ENCODE results near the gene AHRR. TPM values are rescaled to one million over a fixed set of nuclear protein-coding genes. Genes with fewer than 3 reads are reported as not detected.

The AHRR gene
- total and polyA plus RNA-seq, 2 of the 4 experiments (the other 2 are of a cell fraction), result 15.6 to 37.1 TPM

GRCh38 chr5:317086-317811 is 4.3 kb upstream of the AHRR start:
- no peak overlapping the region for H2BK5ac ChIP-seq (ENCODE audit: low read depth, low read length, poor library complexity, severe bottlenecking)
- peaks cover 14% of the 10 kb centered on the region for H3K4me1 ChIP-seq (ENCODE audit: control insufficient read depth, insufficient read depth, low read length)
- no peak overlapping the region for H3K56ac ChIP-seq (ENCODE audit: extremely low read depth, insufficient read depth, low read length)
- TF ChIP-seq RFX5 (IDR thresholded peaks at IDR 0.05; ENCODE audit: low read depth, low read length), result no peak
- TF ChIP-seq FOS (IDR thresholded peaks at IDR 0.05; ENCODE audit: low read depth, low read length), result no peak
- peak; percentile 79 for TF ChIP-seq SMC3 (IDR thresholded peaks at IDR 0.05; ENCODE audit: low read depth, low read length)
- TF ChIP-seq RAD21 (IDR thresholded peaks at IDR 0.05; ENCODE audit: low read length), result peak; percentile 95
- peak; percentile 66; the same call in 1 of the 2 replicates for TF ChIP-seq MAZ (IDR thresholded peaks at IDR 0.05; ENCODE audit: borderline replicate concordance, low read depth, low read length)
- no peak for TF ChIP-seq BHLHE40 (IDR thresholded peaks at IDR 0.05; ENCODE audit: low read depth, low read length)
- TF ChIP-seq USF2 (IDR thresholded peaks at IDR 0.05; ENCODE audit: low read depth, low read length), result peak; percentile 51; the same call in 1 of the 2 replicates
- TF ChIP-seq, protein P1, sequence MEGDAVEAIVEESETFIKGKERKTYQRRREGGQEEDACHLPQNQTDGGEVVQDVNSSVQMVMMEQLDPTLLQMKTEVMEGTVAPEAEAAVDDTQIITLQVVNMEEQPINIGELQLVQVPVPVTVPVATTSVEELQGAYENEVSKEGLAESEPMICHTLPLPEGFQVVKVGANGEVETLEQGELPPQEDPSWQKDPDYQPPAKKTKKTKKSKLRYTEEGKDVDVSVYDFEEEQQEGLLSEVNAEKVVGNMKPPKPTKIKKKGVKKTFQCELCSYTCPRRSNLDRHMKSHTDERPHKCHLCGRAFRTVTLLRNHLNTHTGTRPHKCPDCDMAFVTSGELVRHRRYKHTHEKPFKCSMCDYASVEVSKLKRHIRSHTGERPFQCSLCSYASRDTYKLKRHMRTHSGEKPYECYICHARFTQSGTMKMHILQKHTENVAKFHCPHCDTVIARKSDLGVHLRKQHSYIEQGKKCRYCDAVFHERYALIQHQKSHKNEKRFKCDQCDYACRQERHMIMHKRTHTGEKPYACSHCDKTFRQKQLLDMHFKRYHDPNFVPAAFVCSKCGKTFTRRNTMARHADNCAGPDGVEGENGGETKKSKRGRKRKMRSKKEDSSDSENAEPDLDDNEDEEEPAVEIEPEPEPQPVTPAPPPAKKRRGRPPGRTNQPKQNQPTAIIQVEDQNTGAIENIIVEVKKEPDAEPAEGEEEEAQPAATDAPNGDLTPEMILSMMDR (conservative IDR thresholded peaks at IDR 0.05; ENCODE audit: low read depth, low read length), result peak; percentile 89
- no peak overlapping the region for H4K5ac ChIP-seq (ENCODE audit: low read depth, low read length)
- no peak overlapping the region for H3K18ac ChIP-seq (ENCODE audit: low read depth, low read length)
- no peak overlapping the region for H2BK20ac ChIP-seq (ENCODE audit: low read depth, low read length)
- H2BK15ac ChIP-seq (ENCODE audit: low read depth, low read length), result no peak overlapping the region
- H2AFZ ChIP-seq (replicated peaks; ENCODE audit: low read length, poor library complexity), result peak overlapping the region; percentile 68
- peaks cover 3% of the 10 kb centered on the region; the same call in 1 of the 2 replicates for H3K9me1 ChIP-seq (ENCODE audit: insufficient read depth, low read length)
- H2AK9ac ChIP-seq (replicated peaks; ENCODE audit: low read depth, low read length, poor library complexity), result peak overlapping the region; percentile 95
- intact Hi-C loops (cut with micrococcal nuclease), result loop anchor here (1.0 to 10.0 kb wide), 3 partner anchors 119 to 588 kb away; partner anchors contain the start of gene CEP72
- H3K27ac ChIP-seq (ENCODE audit: insufficient read depth, low read length), result no peak overlapping the region
- POLR2A ChIA-PET (ENCODE audit: unreplicated experiment), result no interaction called here
- no peak overlapping the region for H3K4me3 ChIP-seq (ENCODE audit: insufficient read depth, low read depth, low read length)
- no peaks in the 10 kb centered on the region for H3K27me3 ChIP-seq (ENCODE audit: control insufficient read depth, insufficient read depth, low read length)
- peak overlapping the region; percentile 45 for H3K4ac ChIP-seq (ENCODE audit: low read depth, low read length)
- H3K79me1 ChIP-seq (ENCODE audit: low read depth in 1 of 2, low read length in 2 of 2), result peaks cover 0 to 60% of the 10 kb centered on the region in 2 experiments; a peak in 3 of 4 replicates
- H3K4me2 ChIP-seq (ENCODE audit: low read depth, low read length), result no peak overlapping the region
- in situ Hi-C loops (cut with MboI; ENCODE audit: low sequenced_read_pairs), result no loop called here
- DNase-seq (peak; percentile 74), ATAC-seq (ENCODE audit: low read depth) (peak; percentile 71)
- no peak overlapping the region for H3K9ac ChIP-seq (ENCODE audit: low read depth, low read length)
- peak overlapping the region; percentile 9; the same call in 1 of the 2 replicates for H2BK120ac ChIP-seq (ENCODE audit: low read depth, low read length)
- H4K91ac ChIP-seq (ENCODE audit: insufficient read depth, low read depth, low read length), result peak overlapping the region; percentile 46; the same call in 1 of the 2 replicates
- no TSS peak for BruUV-seq (replicated peaks)
- peak overlapping the region; percentile 76 for H2AK5ac ChIP-seq (ENCODE audit: low read depth, low read length)
- 20% methylated on average over 9 of the region's 26 CpGs; no CpG with 5 or more reads in 1 of the 2 experiments for WGBS, 2 experiments (ENCODE audit: extremely low coverage in 2 of 2, insufficient read length in 1 of 2)
- H4K8ac ChIP-seq (ENCODE audit: low read depth in 2 of 2, low read length in 2 of 2), result no peak overlapping the region
- dilution Hi-C loops (cut with HindIII; ENCODE audit: low sequenced_read_pairs, unreplicated experiment), result no loop called here
- H3K9me3 ChIP-seq (ENCODE audit: control insufficient read depth, insufficient read depth, low read length), result no peaks in the 10 kb centered on the region
- H4K20me1 ChIP-seq (ENCODE audit: insufficient read depth, low read length), result peaks cover 39% of the 10 kb centered on the region
- peaks cover 28% of the 10 kb centered on the region for H3K36me3 ChIP-seq (ENCODE audit: control insufficient read depth, insufficient read depth, low read length)
- CTCF ChIA-PET, result interaction anchor here (0.6 to 1.3 kb wide), 3 partner anchors 101 to 837 kb away, joined by 3 to 8 read pairs (median 5); no protein-coding TSS in a partner anchor
- H3K23ac ChIP-seq (ENCODE audit: low read depth, low read length), result no peak overlapping the region
- H3K14ac ChIP-seq (replicated peaks; ENCODE audit: low read depth, low read length), result no peak overlapping the region
